Left renal cortex interstitium (tissue), 4 donors: ENCODE data around the gene COX6A2. TPM values are rescaled to one million over a fixed set of nuclear protein-coding genes. Genes with fewer than 3 reads are reported as not detected.

Experiments used
- DNase-seq, 4 donors: peaks; one replicate each; pipeline ENCODE4 v3.0.0-alpha.2; 2013; ENCODE audit warnings: low read depth in 4 of 4, low spot score in 2 of 4, missing footprints in 1 of 4
- polyA plus RNA-seq, 4 donors: library from polyadenylated mRNA; unstranded; fragments of 120-200 nt; gene quantifications; one replicate each; pipeline ENCODE4 v1.2.1, GENCODE V29; 2013; ENCODE audit not compliant: insufficient read length in 4 of 4

The COX6A2 gene
- polyA plus RNA-seq, 4 donors: 0.59 to 1.6 (median 1.2) TPM

DNA sequence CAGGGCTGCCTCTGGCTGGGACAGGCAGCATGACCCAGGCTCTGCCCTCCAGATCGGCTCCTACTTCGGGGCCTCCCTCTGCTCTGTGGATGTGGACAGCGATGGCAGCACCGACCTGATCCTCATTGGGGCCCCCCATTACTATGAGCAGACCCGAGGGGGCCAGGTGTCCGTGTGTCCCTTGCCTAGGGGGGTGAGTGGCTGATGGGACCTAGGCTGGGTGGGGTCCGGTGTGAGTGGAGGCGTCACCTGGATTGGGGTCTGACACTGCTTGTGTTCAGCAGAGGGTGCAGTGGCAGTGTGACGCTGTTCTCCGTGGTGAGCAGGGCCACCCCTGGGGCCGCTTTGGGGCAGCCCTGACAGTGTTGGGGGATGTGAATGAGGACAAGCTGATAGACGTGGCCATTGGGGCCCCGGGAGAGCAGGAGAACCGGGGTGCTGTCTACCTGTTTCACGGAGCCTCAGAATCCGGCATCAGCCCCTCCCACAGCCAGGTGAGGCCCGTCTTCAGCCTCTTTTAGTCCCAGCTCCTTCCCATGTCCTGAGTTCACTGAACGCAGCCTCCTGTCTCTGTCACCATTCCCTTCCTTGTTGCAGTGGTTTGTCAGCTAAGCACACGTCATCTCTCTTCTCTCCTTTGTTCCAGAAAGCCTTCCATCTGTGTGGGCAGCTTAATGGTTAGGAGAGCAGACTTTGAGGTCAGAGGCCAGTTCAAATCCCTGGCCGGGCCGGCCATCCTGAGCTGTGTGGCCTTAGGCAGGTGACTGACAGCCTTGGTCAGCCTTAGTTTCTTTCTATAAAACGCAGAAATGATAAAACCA is 16.9 kb downstream of the COX6A2 start:
- DNase-seq: no peak

DNA sequence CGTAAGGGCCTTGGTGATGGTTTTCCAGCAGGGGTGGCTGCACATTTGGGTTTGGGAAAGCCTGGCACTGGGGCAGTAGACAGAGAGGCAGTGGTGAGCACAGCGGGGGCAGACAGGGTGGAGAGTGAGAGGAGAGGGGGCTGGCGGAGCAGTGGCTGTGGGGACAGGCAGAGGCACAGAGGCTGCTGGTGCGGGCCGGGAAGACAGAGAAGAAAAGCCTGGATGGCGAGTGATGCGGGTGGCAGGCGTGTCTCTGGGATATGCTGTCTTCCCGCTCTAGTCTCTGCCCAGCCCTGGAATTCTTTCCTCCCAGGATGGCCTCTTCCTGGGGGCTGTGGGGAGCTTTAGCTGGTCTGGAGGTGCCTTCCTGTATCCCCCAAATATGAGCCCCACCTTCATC is 18.1 kb downstream of the COX6A2 start:
- DNase-seq: no peak

DNA sequence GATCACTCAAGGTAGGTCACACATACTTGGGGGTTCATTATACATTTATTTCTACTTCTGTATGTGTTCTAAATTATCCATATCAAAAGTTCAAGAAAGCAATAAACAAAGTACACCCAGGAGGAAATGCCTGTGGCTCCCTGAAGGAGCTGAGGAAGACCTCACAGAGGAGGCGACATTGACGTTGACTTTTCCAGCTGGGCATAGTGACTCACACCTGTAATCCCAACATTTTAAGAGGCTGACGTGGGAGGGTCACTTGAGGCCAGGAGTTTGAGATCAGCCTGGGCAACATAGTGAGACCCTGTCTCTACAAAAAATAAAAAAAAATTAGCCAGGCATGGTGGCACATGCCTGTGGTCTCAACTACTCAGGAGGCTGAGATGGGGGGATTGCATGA is 18.7 kb downstream of the COX6A2 start:
- no peak for DNase-seq

DNA sequence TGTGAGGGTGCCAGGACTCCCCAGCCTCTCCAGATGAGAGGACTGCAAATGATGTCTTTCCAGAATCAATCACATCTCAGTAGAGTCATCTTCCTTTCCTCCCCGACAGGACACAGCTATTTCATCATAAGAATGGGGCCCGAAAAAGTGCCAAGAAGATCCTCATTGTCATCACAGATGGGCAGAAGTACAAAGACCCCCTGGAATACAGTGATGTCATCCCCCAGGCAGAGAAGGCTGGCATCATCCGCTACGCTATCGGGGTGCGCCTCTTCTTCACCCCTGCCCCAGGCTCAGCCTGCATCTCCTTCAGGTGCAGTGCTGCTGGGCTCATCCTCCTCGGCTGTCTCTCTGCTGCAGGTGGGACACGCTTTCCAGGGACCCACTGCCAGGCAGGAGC is 20.8 kb downstream of the COX6A2 start:
- DNase-seq: no peak

DNA sequence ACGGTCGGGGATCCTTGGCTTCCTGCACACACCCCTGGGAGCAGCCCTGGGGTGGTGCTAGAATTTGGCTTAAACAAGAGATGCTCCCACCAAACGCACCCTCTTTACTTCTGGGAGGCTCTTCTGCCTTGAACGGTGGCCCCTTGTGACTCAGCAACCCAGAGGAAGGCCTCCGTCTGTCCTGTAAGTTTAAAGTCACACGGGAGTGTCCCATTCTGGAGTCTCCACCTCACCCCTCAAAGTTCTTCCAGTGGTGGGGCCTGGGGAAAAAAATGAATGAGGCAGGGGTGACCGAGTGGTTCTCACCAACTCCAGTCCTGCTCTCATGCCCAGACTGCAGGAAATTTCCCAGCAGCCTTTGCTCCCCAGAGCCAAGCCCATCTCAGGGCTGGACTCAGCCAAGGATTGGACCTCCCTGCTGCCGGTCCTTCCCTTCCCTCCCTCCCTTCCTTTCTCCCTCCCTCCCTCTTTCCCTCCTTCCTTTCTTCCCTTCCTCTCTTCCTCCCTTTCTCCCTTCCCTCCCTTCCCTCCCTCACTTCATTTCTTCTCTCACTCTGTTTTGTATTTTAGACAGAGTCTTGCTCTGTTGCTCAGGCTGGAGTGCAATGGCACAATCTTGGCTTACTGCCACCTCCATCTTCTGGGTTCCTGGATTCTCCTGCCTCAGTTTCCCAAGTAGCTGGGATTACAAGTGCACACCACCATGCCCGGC is 23.7 kb downstream of the COX6A2 start:
- no peak for DNase-seq

DNA sequence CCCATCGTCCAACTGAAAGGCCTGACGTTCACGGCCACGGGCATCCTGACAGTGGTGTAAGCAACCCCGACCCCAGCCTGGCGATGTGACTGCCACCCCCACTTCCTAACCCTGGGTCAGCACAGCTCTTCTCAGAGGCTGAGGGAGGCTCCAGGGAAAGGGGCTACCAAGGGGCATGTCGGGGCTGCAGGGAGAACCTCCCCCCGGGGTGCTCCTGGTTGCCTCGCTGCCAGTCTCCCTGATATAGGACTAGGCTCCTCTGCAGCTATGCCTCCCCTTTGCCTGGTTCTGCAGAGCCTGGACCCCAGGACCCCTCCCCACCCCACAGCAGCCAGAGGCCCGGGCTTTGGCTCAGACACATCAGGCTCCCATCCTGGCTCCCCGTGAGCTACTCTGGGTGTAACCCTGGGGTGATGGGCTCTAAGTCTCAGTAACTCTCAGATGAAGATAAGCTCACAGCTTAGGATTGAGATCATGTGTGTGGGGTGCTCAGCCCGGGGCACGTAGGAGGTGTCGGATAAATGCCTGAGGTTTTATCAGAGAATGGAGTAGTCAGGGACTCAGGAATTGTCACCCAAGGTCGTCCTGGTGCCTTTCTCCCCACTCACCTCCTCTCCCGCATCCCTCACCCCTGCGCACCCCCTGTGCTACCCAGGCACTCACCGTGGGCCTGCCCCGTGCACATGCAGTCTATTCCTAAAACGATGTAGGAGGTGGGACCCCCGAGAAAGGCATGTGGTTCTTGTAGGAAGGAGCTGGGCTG is 24.4 kb downstream of the COX6A2 start:
- DNase-seq: no peak

DNA sequence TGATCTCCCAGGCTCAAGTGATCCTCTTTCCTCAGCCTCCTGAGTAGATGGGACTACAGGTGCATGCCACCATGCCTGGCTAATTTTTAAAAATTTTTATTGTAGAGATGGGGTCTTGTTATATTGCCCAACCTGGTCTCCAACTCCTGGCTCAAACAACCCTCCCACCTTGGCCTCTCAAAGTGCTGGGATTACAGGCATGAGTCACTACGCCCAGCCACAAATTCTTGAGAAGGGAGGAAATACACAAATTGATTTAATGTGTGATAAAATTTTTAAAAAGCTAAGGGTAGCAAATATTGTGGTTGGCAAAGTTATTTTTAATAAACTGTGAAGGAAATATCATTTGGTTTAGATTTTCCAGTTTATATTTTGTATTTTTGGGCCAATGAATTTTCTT is 25.5 kb downstream of the COX6A2 start:
- DNase-seq: no peak

DNA sequence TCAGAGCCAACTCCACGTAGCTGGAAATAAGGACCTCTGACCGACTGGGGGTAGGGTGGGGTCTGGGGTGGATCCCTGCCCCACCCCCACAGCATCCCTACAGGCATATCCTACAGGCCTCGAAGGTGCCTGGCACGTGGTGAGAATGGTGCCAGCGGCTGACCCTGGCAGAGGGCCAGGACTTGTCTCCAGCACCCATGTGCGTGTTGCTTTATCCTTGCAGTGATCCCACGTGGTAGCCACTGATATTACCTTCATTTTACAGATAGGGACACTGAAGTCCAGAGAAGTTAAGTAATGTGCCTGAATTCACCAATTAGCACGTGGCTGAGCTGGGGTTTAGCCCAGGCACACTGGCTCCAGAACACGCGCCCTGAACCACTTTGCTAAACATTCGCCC is 26.7 kb downstream of the COX6A2 start:
- no peak for DNase-seq

DNA sequence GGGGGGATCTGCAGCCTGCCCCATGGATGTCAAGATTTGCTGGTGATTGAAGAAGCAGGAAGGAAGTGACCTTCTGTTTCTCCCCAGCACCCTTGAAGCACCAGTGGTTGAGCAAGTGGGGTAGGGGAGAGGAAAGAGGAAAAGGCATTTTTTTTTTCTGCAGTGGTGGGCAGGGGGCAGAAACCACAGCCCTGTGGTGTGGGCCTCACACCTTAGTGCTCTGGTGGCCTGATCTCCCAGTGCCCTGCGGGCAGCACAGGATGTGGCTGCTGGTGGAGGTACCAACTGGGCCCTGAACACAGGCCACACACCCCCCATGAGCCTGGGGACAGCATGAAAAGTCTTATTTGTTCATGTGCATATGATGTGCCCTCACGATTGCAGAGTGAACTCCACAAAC is 28.0 kb downstream of the COX6A2 start:
- no peak for DNase-seq

DNA sequence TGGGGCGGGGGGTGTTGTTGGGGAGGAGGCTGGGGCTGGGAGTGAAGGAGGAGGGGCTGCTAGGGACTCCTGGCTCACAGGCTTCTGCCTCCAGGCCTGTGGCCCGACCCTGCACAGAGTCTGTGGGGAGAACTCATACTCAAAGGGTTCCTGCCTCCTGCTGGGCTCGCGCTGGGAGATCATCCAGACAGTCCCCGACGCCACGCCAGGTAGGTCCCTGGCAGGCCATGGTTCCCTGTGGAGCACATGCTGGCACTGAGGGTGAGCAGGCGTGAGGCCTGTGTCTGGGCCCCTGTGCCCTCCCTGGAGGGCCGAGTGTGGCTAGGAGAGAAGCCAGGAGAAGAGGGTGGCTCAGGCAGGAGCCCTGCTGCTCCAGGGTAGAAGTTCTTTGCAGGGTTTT is 30.5 kb downstream of the COX6A2 start:
- DNase-seq: no peak

DNA sequence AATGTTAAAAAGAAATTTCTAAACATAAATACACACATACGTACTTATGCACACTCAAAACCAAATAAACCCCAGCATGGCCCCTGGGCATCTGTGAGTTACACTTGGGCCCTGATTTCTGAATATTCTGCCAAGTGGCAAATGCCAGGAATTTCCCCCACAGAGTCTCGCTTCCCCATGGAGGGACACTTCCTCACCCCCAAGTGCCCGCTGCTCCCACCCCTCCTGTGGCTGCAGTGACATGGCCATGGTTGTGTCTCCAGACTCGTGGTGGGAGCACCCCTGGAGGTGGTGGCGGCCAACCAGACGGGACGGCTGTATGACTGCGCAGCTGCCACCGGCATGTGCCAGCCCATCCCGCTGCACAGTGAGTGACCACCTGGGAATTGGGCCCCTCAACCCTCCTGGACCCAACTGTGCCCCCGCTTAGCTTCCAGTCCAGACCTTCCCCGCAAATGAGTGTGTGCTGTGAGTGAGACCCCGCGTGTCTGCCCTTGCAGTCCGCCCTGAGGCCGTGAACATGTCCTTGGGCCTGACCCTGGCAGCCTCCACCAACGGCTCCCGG is 31.0 kb downstream of the COX6A2 start:
- DNase-seq: no peak

DNA sequence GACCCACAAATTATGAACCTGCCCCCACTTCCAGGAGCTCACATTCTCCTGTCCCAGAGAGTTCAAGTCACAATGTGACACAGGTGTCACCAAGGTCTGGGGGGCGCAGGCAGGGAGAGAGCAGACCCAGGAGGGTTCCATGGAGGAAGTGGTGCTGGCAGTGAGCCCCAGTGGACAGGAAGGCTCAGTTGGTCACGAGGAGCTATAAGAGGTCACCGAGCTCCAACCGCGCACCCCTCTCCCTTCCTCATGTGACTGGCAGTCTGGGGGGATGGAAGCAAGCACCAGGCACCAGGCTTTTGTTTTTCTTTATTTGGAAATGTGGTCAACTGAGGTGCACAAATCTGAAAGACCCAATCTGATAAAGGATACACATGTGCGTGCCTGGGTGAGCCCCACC is 32.5 kb downstream of the COX6A2 start:
- no peak for DNase-seq

DNA sequence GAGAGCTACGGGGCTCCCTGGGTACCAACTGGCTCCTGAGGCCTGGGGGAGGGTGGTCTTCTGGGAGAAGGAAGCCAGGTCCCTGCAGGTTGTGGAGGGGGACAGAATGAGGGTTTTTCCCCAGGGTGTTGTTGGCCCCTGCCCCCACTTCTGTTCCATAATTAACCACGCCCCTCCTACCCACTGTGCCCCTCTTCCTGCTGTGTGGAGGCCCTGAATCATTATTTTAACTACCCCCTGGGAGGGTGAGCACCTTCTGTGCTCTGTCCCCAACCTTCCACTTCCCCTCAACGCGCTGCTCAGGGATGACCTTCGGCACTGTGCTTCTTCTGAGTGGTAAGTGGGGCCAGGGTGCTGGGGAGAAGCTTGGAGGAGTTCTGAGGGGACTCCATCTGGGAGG is 35.1 kb downstream of the COX6A2 start, which contains the start of gene ITGAD:
ITGAD (plus strand) TSS at position 280 of the 400 bp plus-strand sequence; CDS start at position 306, 26 bp downstream.
- DNase-seq: no peak

DNA sequence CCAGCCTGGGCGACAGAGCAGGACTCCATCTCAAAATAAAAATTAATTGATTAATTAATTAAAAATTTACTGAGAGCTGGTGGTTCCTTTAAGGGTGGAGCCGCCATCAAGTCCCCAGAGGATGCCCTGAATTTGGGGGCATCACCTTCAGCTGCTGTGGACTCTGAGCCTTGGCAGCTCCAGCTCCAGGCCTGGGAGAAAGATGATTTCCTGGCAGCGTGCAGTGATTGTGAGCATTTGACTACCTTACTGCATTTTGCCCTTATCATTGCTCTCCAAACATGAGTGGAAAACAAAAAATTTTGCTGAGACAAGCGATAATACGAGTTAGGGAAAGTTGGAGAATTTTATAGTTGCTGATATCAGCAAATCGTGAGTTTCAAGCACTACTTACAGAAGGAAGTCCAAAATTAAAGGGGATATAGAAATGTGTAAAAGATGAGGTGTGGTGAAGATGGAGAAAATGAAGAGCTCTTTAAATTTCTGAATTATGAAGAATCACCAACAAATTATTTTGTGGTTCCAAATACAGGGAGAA is 37.6 kb downstream of the COX6A2 start:
- no peak for DNase-seq

DNA sequence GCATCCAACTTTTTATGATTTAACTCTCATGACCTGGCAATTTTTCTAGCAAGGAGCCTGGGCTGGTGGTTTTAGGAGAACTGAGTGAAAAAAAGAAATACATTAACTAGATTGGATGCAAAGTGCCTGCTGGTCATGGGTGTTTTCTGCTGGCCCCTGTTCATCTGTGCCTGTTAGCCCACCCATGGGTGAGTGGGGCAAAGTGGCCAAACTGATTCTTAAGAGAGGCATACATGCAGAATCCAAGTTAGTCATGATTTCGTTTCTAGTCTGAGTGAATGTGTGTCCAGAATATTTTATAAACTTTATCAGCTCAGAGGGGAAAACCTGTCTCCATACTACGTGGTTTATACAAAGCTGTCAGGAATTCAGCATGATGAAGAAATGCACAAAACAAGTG is 39.6 kb downstream of the COX6A2 start:
- DNase-seq: no peak

DNA sequence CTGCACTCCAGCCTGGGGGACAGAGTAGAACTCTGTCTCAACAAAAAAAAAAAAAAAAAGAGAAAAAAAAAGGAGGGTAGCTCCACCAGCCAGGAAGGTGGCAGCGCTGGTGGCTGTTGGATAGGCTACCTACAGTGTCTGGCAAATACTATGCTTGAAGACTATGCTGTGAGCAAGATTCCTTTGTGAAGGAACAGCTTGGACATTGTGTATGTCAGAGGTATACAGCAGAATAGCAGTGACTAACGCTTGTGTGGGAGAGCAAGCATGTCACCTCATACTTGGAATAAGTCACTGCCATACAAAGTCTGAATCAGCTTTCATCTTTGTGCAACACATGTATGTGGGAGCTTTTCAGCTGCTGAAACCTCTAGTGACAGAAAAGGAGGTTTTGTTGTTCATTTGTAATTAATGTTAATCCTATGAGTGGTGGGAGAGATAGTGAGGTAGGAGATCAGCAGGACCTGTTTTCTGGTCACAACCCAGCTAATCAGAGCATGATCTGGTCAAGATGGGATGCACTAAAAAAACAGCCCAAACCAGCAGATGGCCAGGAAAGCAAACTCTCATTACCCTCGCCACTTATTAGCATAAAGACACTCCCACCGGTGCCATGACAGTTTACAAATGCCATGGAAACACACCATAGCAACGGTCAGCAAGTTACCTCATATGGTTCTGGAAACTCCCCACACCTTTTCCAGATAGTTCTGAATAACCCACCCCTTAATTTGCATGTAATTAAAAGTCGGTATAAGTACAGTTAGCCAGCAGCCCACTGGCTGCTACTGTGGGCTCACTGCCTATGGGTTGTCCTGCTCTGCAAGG is 41.8 kb downstream of the COX6A2 start:
- no peak for DNase-seq

DNA sequence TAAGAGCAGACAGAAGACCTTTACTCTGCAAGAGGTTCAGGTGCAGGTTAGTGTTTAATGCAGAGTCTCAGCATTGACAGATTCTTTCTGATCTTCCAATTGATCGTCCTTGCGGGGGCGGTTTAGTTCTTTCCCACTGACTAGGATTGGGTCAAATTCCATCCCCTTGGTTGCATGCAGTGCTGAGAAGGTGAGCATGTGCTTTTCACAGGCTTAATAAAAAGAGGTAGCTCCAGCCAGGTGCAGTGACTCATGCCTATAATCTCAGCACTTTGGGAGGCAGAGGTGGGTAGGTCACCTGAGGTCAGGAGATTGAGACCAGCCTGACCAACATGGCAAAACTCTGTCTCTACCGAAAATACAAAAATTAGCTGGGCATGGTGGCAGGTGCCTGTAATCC is 42.5 kb downstream of the COX6A2 start:
- no peak for DNase-seq

DNA sequence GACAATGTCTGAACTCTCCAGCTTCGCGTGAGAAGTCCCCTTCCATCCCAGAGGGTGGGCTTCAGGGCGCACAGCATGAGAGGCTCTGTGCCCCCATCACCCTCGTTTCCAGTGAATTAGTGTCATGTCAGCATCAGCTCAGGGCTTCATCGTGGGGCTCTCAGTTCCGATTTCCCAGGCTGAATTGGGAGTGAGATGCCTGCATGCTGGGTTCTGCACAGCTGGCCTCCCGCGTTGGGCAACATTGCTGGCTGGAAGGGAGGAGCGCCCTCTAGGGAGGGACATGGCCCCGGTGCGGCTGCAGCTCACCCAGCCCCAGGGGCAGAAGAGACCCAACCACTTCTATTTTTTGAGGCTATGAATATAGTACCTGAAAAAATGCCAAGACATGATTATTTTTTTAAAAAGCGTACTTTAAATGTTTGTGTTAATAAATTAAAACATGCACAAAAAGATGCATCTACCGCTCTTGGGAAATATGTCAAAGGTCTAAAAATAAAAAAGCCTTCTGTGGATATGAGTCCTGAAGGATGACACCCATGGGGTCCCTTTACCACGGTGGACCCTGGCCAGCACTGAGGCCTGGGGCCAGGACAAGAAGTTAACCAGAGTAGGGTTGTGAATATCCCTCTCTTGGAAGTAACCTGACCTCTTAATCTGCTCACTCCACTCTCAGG is 45.5 kb downstream of the COX6A2 start:
- no peak for DNase-seq

DNA sequence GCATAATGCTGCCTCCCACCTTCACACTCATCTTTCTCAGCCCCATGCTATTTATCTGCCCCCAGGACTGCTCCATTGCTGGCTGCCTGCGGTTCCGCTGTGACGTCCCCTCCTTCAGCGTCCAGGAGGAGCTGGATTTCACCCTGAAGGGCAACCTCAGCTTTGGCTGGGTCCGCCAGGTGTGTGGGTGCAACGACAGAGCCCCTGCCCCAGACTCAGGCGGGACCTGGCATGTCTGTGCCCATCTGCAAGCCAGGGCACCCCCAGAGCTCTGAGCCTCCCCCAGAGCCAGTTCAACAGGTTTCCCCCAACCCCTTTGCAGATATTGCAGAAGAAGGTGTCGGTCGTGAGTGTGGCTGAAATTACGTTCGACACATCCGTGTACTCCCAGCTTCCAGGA is 48.0 kb downstream of the COX6A2 start:
- no peak for DNase-seq
